Pancreas (tissue), 10 donors: ENCODE results near the gene TTLL13. TPM values are rescaled to one million over a fixed set of nuclear protein-coding genes. Genes with fewer than 3 reads are reported as not detected.

ENCODE experiments used
- ATAC-seq, 4 donors: fragments of 200-7000 bp; cut with Tn5 transposase; one replicate each; pipeline versions ENCODE4 v1.8.0 to v1.9.1; 2020; ENCODE audit warnings: mild to moderate bottlenecking in 4 of 4, moderate library complexity in 4 of 4
- DNase-seq, 6 donors: peaks; one replicate each; pipeline ENCODE4 v3.0.0-alpha.2; 2020
- FAIRE-seq: peaks from 2 replicates; lab custom pipeline; 2012; peaks lifted over from hg19 to GRCh38; lab: Jason Lieb, UNC
- H3K27ac ChIP-seq, 4 donors: fragments of 200-600 bp; sonication (generic); 1 replicate in 3 of 4; 2 replicates in 1 of 4; pipeline versions ENCODE4 v1.5.0 to v1.8.0; 2020
- H3K27me3 ChIP-seq, 4 donors: fragments of 200-600 bp; one replicate each; pipeline ENCODE4 v1.8.0; 2021
- H3K36me3 ChIP-seq, 3 donors: fragments of 200-600 bp; sonication (generic) in 1 of 3; one replicate each; pipeline versions ENCODE4 v1.5.0 to v1.8.0; 2020 to 2021
- H3K4me1 ChIP-seq, 3 donors: fragments of 200-600 bp; one replicate each; pipeline ENCODE4 v1.8.0; 2021
- H3K4me3 ChIP-seq, 4 donors: fragments of 200-600 bp; sonication (generic) in 2 of 4; one replicate each; pipeline versions ENCODE4 v1.5.0 to v1.8.0; 2020 to 2021
- H3K9me3 ChIP-seq, 4 donors: fragments of 200-600 bp; one replicate each; pipeline ENCODE4 v1.8.0; 2021
- WGBS, 2 donors: extraction: QIAGEN DNeasy Blood & Tissue Kit; methylation state at CpG; one replicate each; pipeline ENCODE4 v1.1.7; 2013; 5-methylcytosine and 5-hydroxymethylcytosine counted together
- intact Hi-C, 3 donors: fragments of 100-400 bp; cut with DNase I; formaldehyde crosslinking; loops; one replicate each; pipeline versions ENCODE4 v1.11.1 to v1.14.2; 2022
- polyA plus RNA-seq, 2 donors: library from polyadenylated mRNA; stranded (reverse); fragments of 200-250 nt; gene quantifications; one replicate each; pipeline ENCODE4 v1.2.3, GENCODE V29; 2013
- total RNA-seq, 6 donors: library from RNA; stranded (reverse); fragmentation: NEBNext Ultra II Directional in 4 of 6; extraction: Animal tissue kit (Norgen Biotek cat#: 25700) in 4 of 6; gene quantifications; one replicate each; pipeline versions ENCODE4 v1.2.1 to v1.2.4, GENCODE V29; 2021 to 2023
- TF ChIP-seq, protein P1 (sequence below), 4 donors: fragments of 200-600 bp; sonication (generic) in 3 of 4; IDR thresholded peaks; one replicate each; pipeline versions ENCODE4 v1.5.0 to v1.8.0; 2021; ENCODE audit warnings: antibody characterized with exemption in 4 of 4
- donor health status: healthy with polysubstance abuse.
- donor health status: DM: no; HTN: no; CAD: no; lungs with moderate emphysema.
- donor health status: DM: no; HTN: no; CAD: no.
- donor health status: control.
- donor health status: control.
- donor health status: Bipolar disorder and iron deficiency.
- donor health status: DM: yes; HTN: yes; CAD: no.
- donor health status: DM: no; HTN: no; CAD: no.
- donor health status: DM: no; HTN: no; CAD: no.
- donor health status: DM: yes; HTN: yes; CAD: no.

TTLL13 gene
- total and polyA plus RNA-seq, 8 donors: 0.19 to 2.4 (median 0.43) TPM; not detected in 2

GRCh38 chr15:90222547-90222946, 26.8 kb upstream of the TTLL13 start:
- peaks cover 0 to 62% (median 27%) of the 10 kb centered on the region in 3 donors for H3K36me3 ChIP-seq
- DNase-seq (peak in 1 of 6 donors; percentile 3), ATAC-seq (no peak), FAIRE-seq (no peak)
- 78 to 87% methylated on average over 2 of the region's 2 CpGs for WGBS, 2 donors
- H3K4me3 ChIP-seq: no peak overlapping the region
- peaks cover 7 to 13% (median 11%) of the 10 kb centered on the region in 3 donors for H3K4me1 ChIP-seq
- H3K27me3 ChIP-seq: no peaks in the 10 kb centered on the region
- TF ChIP-seq, protein P1, sequence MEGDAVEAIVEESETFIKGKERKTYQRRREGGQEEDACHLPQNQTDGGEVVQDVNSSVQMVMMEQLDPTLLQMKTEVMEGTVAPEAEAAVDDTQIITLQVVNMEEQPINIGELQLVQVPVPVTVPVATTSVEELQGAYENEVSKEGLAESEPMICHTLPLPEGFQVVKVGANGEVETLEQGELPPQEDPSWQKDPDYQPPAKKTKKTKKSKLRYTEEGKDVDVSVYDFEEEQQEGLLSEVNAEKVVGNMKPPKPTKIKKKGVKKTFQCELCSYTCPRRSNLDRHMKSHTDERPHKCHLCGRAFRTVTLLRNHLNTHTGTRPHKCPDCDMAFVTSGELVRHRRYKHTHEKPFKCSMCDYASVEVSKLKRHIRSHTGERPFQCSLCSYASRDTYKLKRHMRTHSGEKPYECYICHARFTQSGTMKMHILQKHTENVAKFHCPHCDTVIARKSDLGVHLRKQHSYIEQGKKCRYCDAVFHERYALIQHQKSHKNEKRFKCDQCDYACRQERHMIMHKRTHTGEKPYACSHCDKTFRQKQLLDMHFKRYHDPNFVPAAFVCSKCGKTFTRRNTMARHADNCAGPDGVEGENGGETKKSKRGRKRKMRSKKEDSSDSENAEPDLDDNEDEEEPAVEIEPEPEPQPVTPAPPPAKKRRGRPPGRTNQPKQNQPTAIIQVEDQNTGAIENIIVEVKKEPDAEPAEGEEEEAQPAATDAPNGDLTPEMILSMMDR (IDR thresholded peaks at IDR 0.05): no peak
- intact Hi-C loops: no loop called here
- H3K9me3 ChIP-seq: no peaks in the 10 kb centered on the region
- no peak overlapping the region for H3K27ac ChIP-seq

- no peak for FAIRE-seq
- Histone ChIP-seq H3K27me3 (no peaks in the 10 kb centered on the region), H3K4me1 (peaks cover 16 to 23% (median 20%) of the 10 kb centered on the region in 3 donors), H3K4me3 (no peak overlapping the region), H3K36me3 (peaks cover 0 to 57% (median 27%) of the 10 kb centered on the region in 3 donors), H3K9me3 (no peaks in the 10 kb centered on the region), H3K27ac (no peak overlapping the region)
- WGBS, 2 donors: 90% methylated on average over 22 of the region's 22 CpGs
- no peak for ATAC-seq
- intact Hi-C loops: no loop called here
- TF ChIP-seq, protein P1 (IDR thresholded peaks at IDR 0.05): no peak
- peak in 1 of 6 donors; percentile 64 for DNase-seq
Measured at GRCh38 chr15:90223441-90224165, 25.8 kb upstream of the TTLL13 start.

GRCh38 chr15:90225047-90225446, 24.3 kb upstream of the TTLL13 start:
- peak in 1 of 6 donors; percentile 74 for DNase-seq
- intact Hi-C loops: loop anchor here in 1 of 3 donors (5.0 kb wide), 1 partner anchor 63 kb away; no protein-coding TSS in a partner anchor
- no peak for ATAC-seq
- no peak for FAIRE-seq
- Histone ChIP-seq H3K9me3 (no peaks in the 10 kb centered on the region), H3K27me3 (no peaks in the 10 kb centered on the region), H3K4me1 (peaks cover 30 to 36% (median 31%) of the 10 kb centered on the region in 3 donors), H3K36me3 (peaks cover 3 to 68% (median 27%) of the 10 kb centered on the region in 3 donors), H3K27ac (no peak overlapping the region), H3K4me3 (no peak overlapping the region)
- WGBS, 2 donors: 91 to 93% methylated on average over 17 of the region's 17 CpGs
- TF ChIP-seq, protein P1 (IDR thresholded peaks at IDR 0.05): no peak

GRCh38 chr15:90225504-90226234, 23.7 kb upstream of the TTLL13 start:
- Histone ChIP-seq H3K9me3 (no peaks in the 10 kb centered on the region), H3K4me1 (peaks cover 33 to 41% (median 36%) of the 10 kb centered on the region in 3 donors), H3K27ac (peak overlapping the region in 1 of 4 donors; percentile 4), H3K4me3 (no peak overlapping the region), H3K36me3 (peaks cover 3 to 68% (median 27%) of the 10 kb centered on the region in 3 donors), H3K27me3 (no peaks in the 10 kb centered on the region)
- 72 to 80% methylated on average over 18 of the region's 18 CpGs for WGBS, 2 donors
- DNase-seq (peak in 1 of 6 donors; percentile 81), ATAC-seq (no peak), FAIRE-seq (no peak)
- TF ChIP-seq, protein P1 (IDR thresholded peaks at IDR 0.05): no peak
- intact Hi-C loops: loop anchor here in 1 of 3 donors (5.0 kb wide), 1 partner anchor 63 kb away; no protein-coding TSS in a partner anchor
